ENCODE measurements around the gene PTPRG. TPM values are rescaled to one million over a fixed set of nuclear protein-coding genes. Genes with fewer than 3 reads are reported as not detected.

PTPRG gene
- total RNA-seq, 3 donors from 2014 or later (not counting 1 experiment from before 2014, with no cell fraction given) = 1.0 to 2.9 (median 2.5) TPM

DNA sequence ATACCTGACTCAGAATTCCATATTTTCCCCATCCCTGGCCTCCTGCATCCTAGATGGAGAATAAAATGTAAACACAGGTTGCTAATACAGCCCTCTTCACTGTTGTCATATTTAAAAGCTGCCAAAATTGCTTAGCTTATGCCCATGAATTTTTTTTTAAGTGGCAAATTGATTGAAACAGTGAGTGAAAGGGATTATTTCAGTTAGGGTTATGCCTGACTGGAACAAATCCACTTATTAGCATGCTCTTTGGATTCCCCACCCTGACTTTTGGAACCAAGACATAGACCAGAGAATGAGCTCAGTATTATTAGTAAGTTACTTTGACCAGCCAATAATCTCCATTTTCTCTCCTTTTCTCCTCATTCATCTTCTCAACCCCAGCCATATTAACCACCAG lies 567.3 kb downstream of the PTPRG start:
- no peak for TF ChIP-seq CTCF (IDR thresholded peaks at IDR 0.05)
- no peak overlapping the region for H3K4me3 Mint-ChIP-seq
- Histone ChIP-seq H3K4me3 (ENCODE audit: low read length) (no peak overlapping the region), H3K36me3 (ENCODE audit: control insufficient read depth, insufficient read depth, low read length) (no peaks in the 10 kb centered on the region), H3K4me1 (ENCODE audit: control insufficient read depth, insufficient read depth, low read length) (no peaks in the 10 kb centered on the region), H3K27ac (ENCODE audit: low read length) (no peak overlapping the region), H3K9me3 (ENCODE audit: control insufficient read depth, insufficient read depth, low read length) (no peaks in the 10 kb centered on the region), H3K27me3 (ENCODE audit: control insufficient read depth, insufficient read depth, low read length) (no peaks in the 10 kb centered on the region)
- intact Hi-C loops (cut with micrococcal nuclease) = no loop called here
- no peaks in the 10 kb centered on the region for H3K36me3 Mint-ChIP-seq
- H3K27me3 Mint-ChIP-seq (ENCODE audit: low read depth in 2 of 2) = no peaks in the 10 kb centered on the region
- H3K9me3 Mint-ChIP-seq = peaks cover 2% of the 10 kb centered on the region in 2 donors
- no peak for ATAC-seq
- H3K4me1 Mint-ChIP-seq = no peaks in the 10 kb centered on the region
- no peak for DNase-seq
- H3K27ac Mint-ChIP-seq = no peak overlapping the region

GRCh38 chr3:62131050-62131449 lies 569.7 kb downstream of the PTPRG start:
- Mint-ChIP-seq H3K4me3 (no peak overlapping the region), H3K4me1 (no peaks in the 10 kb centered on the region), H3K9me3 (peaks cover 2% of the 10 kb centered on the region in 2 donors), H3K27me3 (ENCODE audit: low read depth in 2 of 2) (no peaks in the 10 kb centered on the region), H3K27ac (no peak overlapping the region), H3K36me3 (no peaks in the 10 kb centered on the region)
- TF ChIP-seq CTCF (IDR thresholded peaks at IDR 0.05) = no peak
- no peaks in the 10 kb centered on the region for H3K36me3 ChIP-seq (ENCODE audit: control insufficient read depth, insufficient read depth, low read length)
- no peaks in the 10 kb centered on the region for H3K4me1 ChIP-seq (ENCODE audit: control insufficient read depth, insufficient read depth, low read length)
- no peaks in the 10 kb centered on the region for H3K9me3 ChIP-seq (ENCODE audit: control insufficient read depth, insufficient read depth, low read length)
- H3K27me3 ChIP-seq (ENCODE audit: control insufficient read depth, insufficient read depth, low read length) = no peaks in the 10 kb centered on the region
- WGBS (ENCODE audit: insufficient coverage) = 49% methylated on average over 2 of the region's 2 CpGs
- ATAC-seq (no peak), DNase-seq (no peak)
- H3K4me3 ChIP-seq (ENCODE audit: low read length) = no peak overlapping the region
- intact Hi-C loops (cut with micrococcal nuclease) = no loop called here
- H3K27ac ChIP-seq (ENCODE audit: low read length) = no peak overlapping the region

GRCh38 chr3:62131620-62132019 lies 570.2 kb downstream of the PTPRG start:
- H3K27me3 ChIP-seq (ENCODE audit: control insufficient read depth, insufficient read depth, low read length) = no peaks in the 10 kb centered on the region

More at GRCh38 chr3:62131620-62132019, 570.2 kb downstream of the PTPRG start:
- no peak overlapping the region for H3K4me3 Mint-ChIP-seq
- H3K9me3 Mint-ChIP-seq = peaks cover 2 to 5% of the 10 kb centered on the region in 2 donors
- no peaks in the 10 kb centered on the region for H3K9me3 ChIP-seq (ENCODE audit: control insufficient read depth, insufficient read depth, low read length)
- H3K4me1 Mint-ChIP-seq = no peaks in the 10 kb centered on the region
- ATAC-seq (no peak), DNase-seq (no peak)
- no peak overlapping the region for H3K27ac Mint-ChIP-seq
- intact Hi-C loops (cut with micrococcal nuclease) = no loop called here
- TF ChIP-seq CTCF (IDR thresholded peaks at IDR 0.05) = no peak
- H3K36me3 Mint-ChIP-seq = no peaks in the 10 kb centered on the region
- no peak overlapping the region for H3K27ac ChIP-seq (ENCODE audit: low read length)
- 50% methylated on average over 2 of the region's 3 CpGs for WGBS (ENCODE audit: insufficient coverage)
- no peaks in the 10 kb centered on the region for H3K4me1 ChIP-seq (ENCODE audit: control insufficient read depth, insufficient read depth, low read length)
- H3K27me3 Mint-ChIP-seq (ENCODE audit: low read depth in 2 of 2) = no peaks in the 10 kb centered on the region
- no peak overlapping the region for H3K4me3 ChIP-seq (ENCODE audit: low read length)
- no peaks in the 10 kb centered on the region for H3K36me3 ChIP-seq (ENCODE audit: control insufficient read depth, insufficient read depth, low read length)

Measured in natural killer cell (primary cell).